Trophoblast cell (in vitro differentiated cells and primary cell): Measurements from ENCODE around the gene PCBP4.
A peak's percentile ranks its signal among the peaks of the same experiment; 100 is the strongest.

Experiments used
- DNase-seq, 2 donors: peaks; one replicate each; pipeline ENCODE4 v3.0.0-alpha.2; 2016
- H2AFZ ChIP-seq: 2 replicates; pipeline ENCODE4 v1.6.1; 2013; ENCODE audit warnings: low read length, moderate library complexity, mild to moderate bottlenecking; ENCODE audit not compliant: insufficient read depth, poor library complexity
- H2AK5ac ChIP-seq: 2 replicates; pipeline ENCODE4 v1.6.1; 2013; ENCODE audit warnings: mild to moderate bottlenecking, low read length
- H2BK120ac ChIP-seq: 2 replicates; pipeline ENCODE4 v1.6.1; 2013; ENCODE audit warnings: low read length, mild to moderate bottlenecking, moderate library complexity; ENCODE audit not compliant: insufficient read depth, poor library complexity
- H2BK12ac ChIP-seq: 2 replicates; pipeline ENCODE4 v1.6.1; 2013; ENCODE audit warnings: mild to moderate bottlenecking, low read length, moderate library complexity
- H2BK5ac ChIP-seq: 2 replicates; pipeline ENCODE4 v1.6.1; 2013; ENCODE audit warnings: low read length, low read depth, moderate library complexity, mild to moderate bottlenecking; ENCODE audit not compliant: poor library complexity
- H3K14ac ChIP-seq: 2 replicates; pipeline ENCODE4 v1.6.1; 2013; ENCODE audit warnings: mild to moderate bottlenecking, low read length
- H3K18ac ChIP-seq: 2 replicates; pipeline ENCODE4 v1.6.1; 2013; ENCODE audit warnings: mild to moderate bottlenecking, low read length
- H3K23ac ChIP-seq: 2 replicates; pipeline ENCODE4 v1.6.1; 2013; ENCODE audit warnings: low read length
- H3K27ac ChIP-seq: 2 replicates; pipeline ENCODE4 v1.5.1; 2013; ENCODE audit warnings: low read depth, mild to moderate bottlenecking, inconsistent platforms, low read length, moderate library complexity
- H3K27me3 ChIP-seq: 2 replicates; pipeline ENCODE4 v1.6.1; 2013; ENCODE audit warnings: inconsistent platforms, mild to moderate bottlenecking, low read length, moderate library complexity; ENCODE audit not compliant: insufficient read depth
- H3K36me3 ChIP-seq, 2 experiments: 1 replicate in 1 of 2; 2 replicates in 1 of 2; pipeline ENCODE4 v1.6.1; 2013; ENCODE audit warnings: low read length in 2 of 2, mild to moderate bottlenecking in 2 of 2, moderate library complexity in 1 of 2; ENCODE audit not compliant: insufficient read depth in 2 of 2, control insufficient read depth in 1 of 2
- H3K4ac ChIP-seq: 2 replicates; pipeline ENCODE4 v1.6.1; 2013; ENCODE audit warnings: low read depth, mild to moderate bottlenecking, low read length, moderate library complexity
- H3K4me1 ChIP-seq, 2 experiments: 1 replicate in 1 of 2; 2 replicates in 1 of 2; pipeline ENCODE4 v1.6.1; 2013; ENCODE audit warnings: low read length in 2 of 2, mild to moderate bottlenecking in 2 of 2, moderate library complexity in 1 of 2; ENCODE audit not compliant: insufficient read depth in 2 of 2, control insufficient read depth in 1 of 2
- H3K4me2 ChIP-seq: 2 replicates; pipeline ENCODE4 v1.6.1; 2013; ENCODE audit warnings: inconsistent platforms, mild to moderate bottlenecking, low read length, moderate library complexity
- H3K4me3 ChIP-seq: 2 replicates; pipeline ENCODE4 v1.5.1; 2013; ENCODE audit warnings: mild to moderate bottlenecking, low read depth, low read length, inconsistent platforms
- H3K79me1 ChIP-seq: one replicate; pipeline ENCODE4 v1.6.1; 2013; ENCODE audit warnings: low read length
- H3K79me2 ChIP-seq: 2 replicates; pipeline ENCODE4 v1.6.1; 2013; ENCODE audit warnings: low read length, mild to moderate bottlenecking; ENCODE audit not compliant: control insufficient read depth, insufficient read depth, poor library complexity
- H3K9ac ChIP-seq: 2 replicates; pipeline ENCODE4 v1.6.1; 2013; ENCODE audit warnings: mild to moderate bottlenecking, low read length
- H3K9me3 ChIP-seq: 2 replicates; pipeline ENCODE4 v1.6.1; 2013; ENCODE audit warnings: low read depth, mild to moderate bottlenecking, control low read depth, inconsistent platforms, low read length; ENCODE audit not compliant: insufficient read depth
- H4K12ac ChIP-seq: 2 replicates; pipeline ENCODE4 v1.6.1; 2013; ENCODE audit warnings: low read depth, mild to moderate bottlenecking, low read length, moderate library complexity
- H4K8ac ChIP-seq: 2 replicates; pipeline ENCODE4 v1.6.1; 2013; ENCODE audit warnings: low read depth, mild to moderate bottlenecking, low read length, moderate library complexity
- H4K91ac ChIP-seq: one replicate; pipeline ENCODE4 v1.6.1; 2013; ENCODE audit warnings: low read depth, mild to moderate bottlenecking, low read length, moderate library complexity
- WGBS: extraction: QIAGEN DNeasy Blood & Tissue Kit; methylation state at CpG from one replicate; pipeline ENCODE4 v1.1.7; 2013; ENCODE audit warnings: missing lambda C conversion rate; ENCODE audit not compliant: insufficient read length, insufficient coverage; ENCODE audit errors: extremely low coverage; 5-methylcytosine and 5-hydroxymethylcytosine counted together

PCBP4 gene

DNA sequence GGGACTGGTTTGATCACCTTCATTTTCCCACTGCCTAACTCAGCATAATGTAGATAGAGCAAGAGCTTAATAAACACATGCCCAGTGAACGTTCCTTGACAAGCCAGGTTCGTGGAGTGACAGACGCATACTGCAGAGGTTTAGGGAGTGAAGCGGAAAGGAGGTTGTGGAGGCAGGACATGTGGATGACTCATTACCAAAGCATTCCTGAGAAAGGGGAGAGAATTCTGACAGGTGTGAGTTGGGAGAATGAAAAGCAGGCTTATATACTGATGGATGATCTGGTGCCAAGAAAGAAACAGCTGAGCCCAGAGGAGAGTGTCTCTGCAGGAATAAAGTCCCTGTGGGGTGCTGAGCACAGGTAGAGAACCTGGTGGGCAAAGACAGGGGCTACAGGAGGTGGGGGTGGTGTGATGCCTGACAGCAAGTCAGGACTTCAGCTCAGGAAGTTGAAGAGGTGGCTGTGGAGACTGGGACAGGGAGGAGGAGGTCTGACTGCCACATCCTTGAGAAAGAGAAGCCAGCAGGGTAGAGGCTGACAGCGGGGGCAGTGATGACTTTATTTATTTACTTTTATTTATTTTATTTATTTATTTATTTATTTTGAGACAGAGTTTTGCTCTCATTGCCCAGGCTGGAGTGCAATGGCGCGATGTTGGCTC is 30.8 kb upstream of the PCBP4 start:
- H3K9ac ChIP-seq = no peak overlapping the region
- no CpG with 5 or more reads among the region's 7 CpGs for WGBS
- no peaks in the 10 kb centered on the region for H3K27me3 ChIP-seq

GRCh38 chr3:51997172-51997571 is 29.9 kb upstream of the PCBP4 start:
- no peak overlapping the region for H3K4ac ChIP-seq
- DNase-seq = no peak
- no peak overlapping the region for H3K27ac ChIP-seq
- H3K9ac ChIP-seq = no peak overlapping the region
- no peak overlapping the region for H2BK120ac ChIP-seq
- H3K79me1 ChIP-seq = peaks cover 8% of the 10 kb centered on the region
- H4K8ac ChIP-seq = no peak overlapping the region
- H3K4me1 ChIP-seq = peaks cover 13% of the 10 kb centered on the region in 2 experiments
- no peak overlapping the region for H2BK5ac ChIP-seq
- no peak overlapping the region for H3K4me2 ChIP-seq
- H3K79me2 ChIP-seq = peaks cover 11% of the 10 kb centered on the region
- H4K91ac ChIP-seq = no peak overlapping the region
- H3K9me3 ChIP-seq = no peaks in the 10 kb centered on the region
- no peak overlapping the region for H3K4me3 ChIP-seq
- no peak overlapping the region for H4K12ac ChIP-seq
- H2BK12ac ChIP-seq = no peak overlapping the region
- no peaks in the 10 kb centered on the region for H3K27me3 ChIP-seq
- no peak overlapping the region for H3K18ac ChIP-seq
- H2AK5ac ChIP-seq = no peak overlapping the region
- H2AFZ ChIP-seq = no peak overlapping the region
- no peak overlapping the region for H3K14ac ChIP-seq
- H3K23ac ChIP-seq = no peak overlapping the region
- peaks cover 23 to 24% of the 10 kb centered on the region in 2 experiments for H3K36me3 ChIP-seq
- no CpG with 5 or more reads among the region's 2 CpGs for WGBS

More for the DNA sequence above, 30.8 kb upstream of the PCBP4 start:
- H4K8ac ChIP-seq = no peak overlapping the region
- H2BK12ac ChIP-seq = no peak overlapping the region
- H2AK5ac ChIP-seq = no peak overlapping the region
- H2AFZ ChIP-seq = no peak overlapping the region
- H4K12ac ChIP-seq = no peak overlapping the region
- no peak overlapping the region for H2BK5ac ChIP-seq
- DNase-seq = peak; percentile 43 to 68
- H3K18ac ChIP-seq = no peak overlapping the region
- H3K4me1 ChIP-seq = peaks cover 9 to 11% of the 10 kb centered on the region in 2 experiments
- no peak overlapping the region for H3K14ac ChIP-seq
- H3K4me3 ChIP-seq = no peak overlapping the region
- H3K79me2 ChIP-seq = peaks cover 11% of the 10 kb centered on the region
- peaks cover 16% of the 10 kb centered on the region in 2 experiments for H3K36me3 ChIP-seq
- no peak overlapping the region for H3K23ac ChIP-seq
- no peak overlapping the region for H2BK120ac ChIP-seq
- H3K4ac ChIP-seq = no peak overlapping the region
- no peak overlapping the region for H3K27ac ChIP-seq
- peaks cover 8% of the 10 kb centered on the region for H3K79me1 ChIP-seq
- peak overlapping the region; percentile 20 for H3K4me2 ChIP-seq
- no peak overlapping the region for H4K91ac ChIP-seq
- H3K9me3 ChIP-seq = no peaks in the 10 kb centered on the region

GRCh38 chr3:51995346-51996163 is 28.3 kb upstream of the PCBP4 start, which contains the start of gene RPL29:
Gene RPL29, minus strand, starts transcription at chr3:51995895. Its CDS starts 434 bp downstream, at chr3:51995461.
- peak within 1 kb of the TSS; percentile 84 for H2AFZ ChIP-seq
- H3K9ac ChIP-seq = peak within 1 kb of the TSS; percentile 94
- no peak within 1 kb of the TSS for H3K23ac ChIP-seq
- H3K14ac ChIP-seq = peak within 1 kb of the TSS; percentile 95
- peak within 1 kb of the TSS; percentile 94 for H4K91ac ChIP-seq
- H2BK5ac ChIP-seq = peak within 1 kb of the TSS; percentile 90
- peak within 1 kb of the TSS; percentile 92 for H3K18ac ChIP-seq
- H4K8ac ChIP-seq = peak within 1 kb of the TSS; percentile 98
- H3K4me3 ChIP-seq = peak within 1 kb of the TSS; percentile 95
- H2BK120ac ChIP-seq = peak within 1 kb of the TSS; percentile 59
- H3K27ac ChIP-seq = peak within 1 kb of the TSS; percentile 84
- H2BK12ac ChIP-seq = no peak within 1 kb of the TSS
- no peaks in the 10 kb centered on the region for H3K27me3 ChIP-seq
- peaks cover 32 to 33% of the 10 kb centered on the region in 2 experiments for H3K36me3 ChIP-seq
- peak within 1 kb of the TSS; percentile 86 for H4K12ac ChIP-seq
- WGBS = no CpG with 5 or more reads among the region's 40 CpGs
- H3K4ac ChIP-seq = peak within 1 kb of the TSS; percentile 99
- peak; percentile 91 to 97 for DNase-seq
- peaks cover 8% of the 10 kb centered on the region for H3K79me1 ChIP-seq
- H3K4me2 ChIP-seq = peak within 1 kb of the TSS; percentile 82
- no peaks in the 10 kb centered on the region for H3K9me3 ChIP-seq
- peaks cover 11% of the 10 kb centered on the region for H3K79me2 ChIP-seq
- H2AK5ac ChIP-seq = peak within 1 kb of the TSS; percentile 93
- peaks cover 13% of the 10 kb centered on the region in 2 experiments for H3K4me1 ChIP-seq

DNA sequence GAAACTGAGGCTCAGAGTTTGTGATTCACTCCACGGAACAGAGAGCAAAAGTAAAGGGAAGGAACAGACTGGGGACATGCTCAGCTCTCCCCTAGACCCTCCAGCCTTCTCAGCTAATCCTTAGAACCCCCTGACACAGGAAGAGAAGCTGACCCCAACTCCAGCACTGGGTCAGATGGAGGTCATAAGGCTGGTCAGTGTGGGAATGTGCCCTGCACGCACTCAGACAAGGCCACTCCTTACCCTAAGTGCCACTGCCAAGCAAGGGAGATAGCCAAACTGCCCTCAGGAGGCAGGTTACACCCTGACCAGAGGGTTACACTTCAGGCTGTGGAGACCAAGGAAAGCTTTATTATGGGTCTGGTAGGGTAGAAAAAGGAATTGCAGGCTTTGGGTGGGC is 27.3 kb upstream of the PCBP4 start:
- no peak overlapping the region for H3K27ac ChIP-seq
- H3K4me3 ChIP-seq = peak overlapping the region; percentile 58
- peak overlapping the region; percentile 82 for H3K4me2 ChIP-seq
- no peak overlapping the region for H2BK5ac ChIP-seq
- no peak for DNase-seq
- H2AK5ac ChIP-seq = no peak overlapping the region
- H2BK120ac ChIP-seq = no peak overlapping the region
- H3K27me3 ChIP-seq = no peaks in the 10 kb centered on the region
- H3K79me1 ChIP-seq = peaks cover 8% of the 10 kb centered on the region
- H3K18ac ChIP-seq = peak overlapping the region; percentile 34
- H3K9ac ChIP-seq = peak overlapping the region; percentile 94
- peak overlapping the region; percentile 41 for H4K8ac ChIP-seq
- H3K4ac ChIP-seq = peak overlapping the region; percentile 99
- peaks cover 32 to 33% of the 10 kb centered on the region in 2 experiments for H3K36me3 ChIP-seq
- no peak overlapping the region for H3K23ac ChIP-seq
- no peaks in the 10 kb centered on the region for H3K9me3 ChIP-seq
- peak overlapping the region; percentile 49 for H4K12ac ChIP-seq
- H3K4me1 ChIP-seq = peaks cover 13% of the 10 kb centered on the region in 2 experiments
- no CpG with 5 or more reads among the region's 2 CpGs for WGBS
- no peak overlapping the region for H2AFZ ChIP-seq
- H3K14ac ChIP-seq = no peak overlapping the region
- no peak overlapping the region for H4K91ac ChIP-seq
- H2BK12ac ChIP-seq = peak overlapping the region; percentile 33
- peaks cover 11% of the 10 kb centered on the region for H3K79me2 ChIP-seq
